Osteoblast (primary cell): ENCODE results near the gene PFN1. TPM values are rescaled to one million over a fixed set of nuclear protein-coding genes. Genes with fewer than 3 reads are reported as not detected.

Experiments
- DNase-seq: peaks from one replicate; pipeline ENCODE4 v3.0.0; 2011; ENCODE audit warnings: low spot score, mixed read lengths; ENCODE audit not compliant: insufficient read length; ENCODE audit errors: missing footprints
- H2AFZ ChIP-seq: 2 replicates; pipeline ENCODE4 v1.6.0; 2011; ENCODE audit warnings: mild to moderate bottlenecking, low read length
- H3K27ac ChIP-seq: 2 replicates; pipeline ENCODE4 v1.5.1; 2011; ENCODE audit warnings: mild to moderate bottlenecking, low read depth, low read length, moderate library complexity
- H3K27me3 ChIP-seq: 2 replicates; pipeline ENCODE4 v1.6.0; 2012; ENCODE audit warnings: mild to moderate bottlenecking, control low read depth, inconsistent platforms, low read length, moderate library complexity; ENCODE audit not compliant: insufficient read depth
- H3K36me3 ChIP-seq: 2 replicates; pipeline ENCODE4 v1.5.1; 2011; ENCODE audit warnings: mild to moderate bottlenecking, low read length, control low read depth, moderate library complexity; ENCODE audit not compliant: insufficient read depth
- H3K4me1 ChIP-seq: 2 replicates; pipeline ENCODE4 v1.5.1; 2011; ENCODE audit warnings: mild to moderate bottlenecking, low read length, control low read depth, moderate library complexity; ENCODE audit not compliant: insufficient read depth
- H3K4me2 ChIP-seq: 2 replicates; pipeline ENCODE4 v1.6.0; 2011; ENCODE audit warnings: mild to moderate bottlenecking, low read length; ENCODE audit not compliant: insufficient read depth
- H3K4me3 ChIP-seq: fragments of 200-600 bp; sonication (generic); 3 replicates; pipeline ENCODE4 v1.5.1; 2012; ENCODE audit warnings: mild to moderate bottlenecking, low read length, inconsistent platforms; ENCODE audit not compliant: insufficient read depth
- H3K79me2 ChIP-seq: 2 replicates; pipeline ENCODE4 v1.6.0; 2012; ENCODE audit warnings: mild to moderate bottlenecking, low read length, control low read depth, inconsistent platforms; ENCODE audit not compliant: insufficient read depth
- H3K9me3 ChIP-seq: 2 replicates; pipeline ENCODE4 v1.5.1; 2011; ENCODE audit warnings: low read depth, low read length, control low read depth
- H4K20me1 ChIP-seq: 2 replicates; pipeline ENCODE4 v1.6.0; 2012; ENCODE audit warnings: mild to moderate bottlenecking, low read length, control low read depth; ENCODE audit not compliant: insufficient read depth
- CTCF ChIP-seq: IDR thresholded peaks from 2 replicates; pipeline ENCODE4 v1.5.1; 2011; ENCODE audit warnings: mild to moderate bottlenecking, low read depth, low read length, moderate library complexity; ENCODE audit errors: extremely low read depth
- total RNA-seq: library from RNA; depleted of rRNA; stranded (reverse); fragments of >200 nt; gene quantifications from 2 replicates; pipeline ENCODE4 v1.2.3, GENCODE V29; 2012

PFN1 gene
- total RNA-seq, 1 donor: 425 TPM

- Histone ChIP-seq H3K4me3 (peak overlapping the region; percentile 96), H4K20me1 (peaks cover 59% of the 10 kb centered on the region), H3K27ac (peak overlapping the region; percentile 83), H2AFZ (no peak overlapping the region), H3K4me1 (peaks cover 48% of the 10 kb centered on the region), H3K4me2 (peak overlapping the region; percentile 92), H3K79me2 (peaks cover 68% of the 10 kb centered on the region), H3K27me3 (no peaks in the 10 kb centered on the region), H3K9me3 (no peaks in the 10 kb centered on the region), H3K36me3 (peaks cover 51% of the 10 kb centered on the region)
- TF ChIP-seq CTCF: no peak
- peak; percentile 68 for DNase-seq
These were observed 1.9 kb downstream of the PFN1 start for GRCh38 chr17:4946312-4946976.

GRCh38 chr17:4945944-4946280 is 2.4 kb downstream of the PFN1 start:
- Histone ChIP-seq H3K4me1 (peaks cover 53% of the 10 kb centered on the region), H3K27me3 (no peaks in the 10 kb centered on the region), H3K27ac (no peak overlapping the region), H4K20me1 (peaks cover 59% of the 10 kb centered on the region), H3K9me3 (no peaks in the 10 kb centered on the region), H3K4me2 (peak overlapping the region; percentile 92), H3K79me2 (peaks cover 73% of the 10 kb centered on the region), H3K4me3 (peak overlapping the region; percentile 96), H2AFZ (no peak overlapping the region), H3K36me3 (peaks cover 51% of the 10 kb centered on the region)
- no peak for TF ChIP-seq CTCF
- DNase-seq: peak; percentile 54

- Histone ChIP-seq H4K20me1 (peaks cover 59% of the 10 kb centered on the region), H3K4me2 (peak overlapping the region; percentile 92), H3K79me2 (peaks cover 78% of the 10 kb centered on the region), H3K4me3 (peak overlapping the region; percentile 96), H3K27ac (peak overlapping the region; percentile 68), H3K27me3 (no peaks in the 10 kb centered on the region), H3K4me1 (peaks cover 50% of the 10 kb centered on the region), H3K36me3 (peaks cover 51% of the 10 kb centered on the region), H3K9me3 (no peaks in the 10 kb centered on the region), H2AFZ (no peak overlapping the region)
- TF ChIP-seq CTCF: no peak
- DNase-seq: peak; percentile 99
These were observed 3.0 kb downstream of the PFN1 start for GRCh38 chr17:4945176-4945943.

- Histone ChIP-seq H3K9me3 (no peaks in the 10 kb centered on the region), H3K27ac (peak overlapping the region; percentile 68), H3K4me1 (peaks cover 47% of the 10 kb centered on the region), H4K20me1 (peaks cover 59% of the 10 kb centered on the region), H3K36me3 (peaks cover 51% of the 10 kb centered on the region), H3K4me2 (peak overlapping the region; percentile 92), H3K27me3 (no peaks in the 10 kb centered on the region), H3K4me3 (peak overlapping the region; percentile 96), H3K79me2 (peaks cover 78% of the 10 kb centered on the region), H2AFZ (no peak overlapping the region)
- TF ChIP-seq CTCF: no peak
- DNase-seq: peak; percentile 42
These were observed 3.7 kb downstream of the PFN1 start for GRCh38 chr17:4944554-4945175.
